HK-2 (cell line): ENCODE results near the gene MYO15A.

Experiments
- DNase-seq: peaks from one replicate; pipeline ENCODE4 v3.0.0-alpha.2; 2018; ENCODE audit not compliant: unreplicated experiment

The MYO15A gene

GRCh38 chr17:18108401-18109312, at the start of gene MYO15A:
Gene MYO15A, plus strand, starts transcription at chr17:18108756. Its CDS starts 10,045 bp downstream, at chr17:18118801.
- DNase-seq = no peak

GRCh38 chr17:18059283-18059682, 49.3 kb upstream of the MYO15A start:
- DNase-seq = no peak

- no peak for DNase-seq
Measured at GRCh38 chr17:18064053-18064452, 44.5 kb upstream of the MYO15A start.

GRCh38 chr17:18065546-18065945, 43.0 kb upstream of the MYO15A start:
- no peak for DNase-seq

GRCh38 chr17:18066866-18067265, 41.7 kb upstream of the MYO15A start:
- no peak for DNase-seq

- no peak for DNase-seq
Measured at GRCh38 chr17:18069101-18069500, 39.5 kb upstream of the MYO15A start.

GRCh38 chr17:18070861-18071340, 37.7 kb upstream of the MYO15A start:
- DNase-seq = no peak

GRCh38 chr17:18071751-18072150, 36.8 kb upstream of the MYO15A start:
- DNase-seq = no peak

- DNase-seq = no peak
Measured at GRCh38 chr17:18074566-18075272, 33.8 kb upstream of the MYO15A start.

GRCh38 chr17:18076936-18077335, 31.6 kb upstream of the MYO15A start:
- no peak for DNase-seq

GRCh38 chr17:18079543-18079942, 29.0 kb upstream of the MYO15A start:
- no peak for DNase-seq

GRCh38 chr17:18084256-18084655, 24.3 kb upstream of the MYO15A start:
- DNase-seq = no peak

GRCh38 chr17:18087610-18088491, 20.7 kb upstream of the MYO15A start, which contains the start of gene DRG2:
Gene DRG2, plus strand, starts transcription at chr17:18087948. Its CDS starts 76 bp downstream, at chr17:18088024.
- peak; percentile 96 for DNase-seq

GRCh38 chr17:18089613-18090012, 18.9 kb upstream of the MYO15A start:
- DNase-seq = no peak

GRCh38 chr17:18093616-18094408, 14.7 kb upstream of the MYO15A start:
- DNase-seq = peak; percentile 62

- no peak for DNase-seq
Measured at GRCh38 chr17:18094409-18094807, 14.1 kb upstream of the MYO15A start.

GRCh38 chr17:18099516-18099915, 9.0 kb upstream of the MYO15A start:
- no peak for DNase-seq

GRCh38 chr17:18100616-18101015, 7.9 kb upstream of the MYO15A start:
- DNase-seq = no peak

GRCh38 chr17:18101828-18102227, 6.7 kb upstream of the MYO15A start:
- DNase-seq = no peak

- DNase-seq = no peak
Measured at GRCh38 chr17:18102640-18103039, 5.9 kb upstream of the MYO15A start.

GRCh38 chr17:18105027-18105426, 3.5 kb upstream of the MYO15A start:
- DNase-seq = no peak
